GM23248 (cell line): ENCODE results near the gene EPX.

Experiments used
- EZH2 ChIP-seq: fragments of 200-600 bp; sonication (generic); IDR thresholded peaks from 2 replicates; pipeline ENCODE4 v1.6.1; 2018; ENCODE audit warnings: antibody characterized with exemption, mild to moderate bottlenecking; ENCODE audit not compliant: insufficient read depth, poor library complexity, severe bottlenecking
- EZH2phosphoT487 ChIP-seq: fragments of 200-600 bp; sonication (generic); IDR thresholded peaks from 2 replicates; pipeline ENCODE4 v1.6.1; 2018; ENCODE audit warnings: antibody characterized with exemption, moderate library complexity, mild to moderate bottlenecking, low read depth; ENCODE audit not compliant: insufficient read depth

DNA sequence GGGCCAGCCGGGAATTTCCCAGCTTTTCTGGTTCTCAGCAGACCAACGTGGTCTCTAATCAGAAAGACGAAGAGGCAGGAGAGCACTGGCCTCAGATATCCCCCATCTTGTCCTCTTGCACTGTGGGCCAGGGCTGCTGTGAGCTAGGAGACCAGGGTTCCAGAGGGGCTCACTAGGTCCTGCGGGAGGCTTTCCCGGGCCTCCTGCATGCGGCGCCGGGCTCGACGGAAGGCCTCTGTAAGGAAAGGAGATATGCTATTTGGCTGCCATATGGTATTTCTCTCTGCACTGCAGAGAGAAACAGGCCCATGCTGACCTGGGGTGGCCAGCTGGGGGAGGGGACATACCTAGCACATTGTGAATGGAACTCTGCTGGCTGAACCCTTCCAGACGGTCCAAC, 13.4 kb downstream of the EPX start:
- TF ChIP-seq EZH2 (no peak), EZH2phosphoT487 (no peak)
